GM23338 (cell line): ENCODE data around the gene OXER1. TPM values are rescaled to one million over a fixed set of nuclear protein-coding genes. Genes with fewer than 3 reads are reported as not detected.

Source experiments
- ATAC-seq: fragments of 200-7000 bp; cut with Tn5 transposase; 3 replicates; pipeline ENCODE4 v1.9.1; 2020
- DNase-seq: peaks from one replicate; pipeline ENCODE4 v3.0.0-alpha.2; 2015; ENCODE audit warnings: low spot score
- H2AFZ ChIP-seq: fragments of 200-600 bp; sonication (generic); 2 replicates; pipeline ENCODE4 v1.8.0; 2016; ENCODE audit warnings: antibody characterized with exemption, mild to moderate bottlenecking, moderate library complexity
- H3F3A ChIP-seq: fragments of 200-600 bp; sonication (generic); replicated peaks from 2 replicates; pipeline ENCODE4 v1.8.0; 2017; ENCODE audit warnings: antibody characterized with exemption, mixed run types, low read depth
- H3K27ac ChIP-seq: fragments of 200-600 bp; sonication (generic); 2 replicates; pipeline ENCODE4 v1.6.1; 2016; ENCODE audit warnings: low read depth
- H3K27me3 ChIP-seq: fragments of 200-600 bp; sonication (generic); 2 replicates; pipeline ENCODE4 v1.8.0; 2016; ENCODE audit warnings: mild to moderate bottlenecking, mixed run types, moderate library complexity; ENCODE audit not compliant: insufficient read depth
- H3K36me3 ChIP-seq: fragments of 200-600 bp; sonication (generic); 2 replicates; pipeline ENCODE4 v1.8.0; 2016; ENCODE audit warnings: mild to moderate bottlenecking; ENCODE audit not compliant: insufficient read depth
- H3K4me1 ChIP-seq: fragments of 200-600 bp; sonication (generic); 2 replicates; pipeline ENCODE4 v1.8.0; 2016; ENCODE audit warnings: mild to moderate bottlenecking, moderate library complexity; ENCODE audit not compliant: insufficient read depth
- H3K4me2 ChIP-seq: fragments of 200-600 bp; sonication (generic); 2 replicates; pipeline ENCODE4 v1.7.1; 2017; ENCODE audit warnings: mixed run types
- H3K4me3 ChIP-seq: fragments of 200-600 bp; sonication (generic); 2 replicates; pipeline ENCODE4 v1.6.1; 2016; ENCODE audit warnings: mixed run types
- H3K79me2 ChIP-seq: fragments of 200-600 bp; sonication (generic); replicated peaks from 2 replicates; pipeline ENCODE4 v1.8.0; 2017; ENCODE audit warnings: mild to moderate bottlenecking; ENCODE audit not compliant: insufficient read depth
- H3K9me2 ChIP-seq: fragments of 200-600 bp; sonication (generic); 2 replicates; pipeline ENCODE4 v1.8.0; 2017; ENCODE audit not compliant: insufficient read depth
- H4K20me1 ChIP-seq: fragments of 200-600 bp; sonication (generic); replicated peaks from 2 replicates; pipeline ENCODE4 v1.8.0; 2017; ENCODE audit warnings: mild to moderate bottlenecking; ENCODE audit not compliant: insufficient read depth
- H3K27ac Mint-ChIP-seq: 2 replicates; pipeline ENCODE4 v1.8.0; 2020; ENCODE audit warnings: inconsistent platforms, mild to moderate bottlenecking, moderate library complexity, mixed read lengths
- H3K27me3 Mint-ChIP-seq: 3 replicates; pipeline ENCODE4 v1.8.0; 2022; ENCODE audit warnings: low read depth, mild to moderate bottlenecking, moderate library complexity, mixed read lengths, inconsistent platforms; ENCODE audit not compliant: insufficient read depth, poor library complexity
- H3K36me3 Mint-ChIP-seq: 3 replicates; pipeline ENCODE4 v1.8.0; 2021; ENCODE audit warnings: low read depth, mild to moderate bottlenecking, inconsistent platforms, moderate library complexity, mixed read lengths
- H3K4me1 Mint-ChIP-seq: 3 replicates; pipeline ENCODE4 v1.8.0; 2020; ENCODE audit warnings: mild to moderate bottlenecking, inconsistent platforms, mixed read lengths
- H3K4me3 Mint-ChIP-seq: 3 replicates; pipeline ENCODE4 v1.8.0; 2021; ENCODE audit warnings: moderate library complexity, mild to moderate bottlenecking, inconsistent platforms, mixed read lengths
- H3K9me3 Mint-ChIP-seq: 3 replicates; pipeline ENCODE4 v1.8.0; 2020; ENCODE audit warnings: moderate library complexity, mild to moderate bottlenecking, inconsistent platforms, mixed read lengths
- CREB1 ChIP-seq: fragments of 250-450 bp; sonication (Bioruptor Pico); IDR thresholded peaks from 2 replicates; pipeline ENCODE4 v1.5.0; 2020; ENCODE audit warnings: low read depth, mild to moderate bottlenecking, moderate library complexity
- POLR2AphosphoS5 ChIP-seq: IDR thresholded peaks from 2 replicates; pipeline ENCODE4 v1.6.1; 2016; ENCODE audit warnings: antibody characterized with exemption, low read depth
- polyA plus RNA-seq: library from polyadenylated mRNA; unstranded; fragments of >200 nt; fragmentation: Nextera tagmentation; extraction: Ambion mirVana; gene quantifications from 2 replicates; pipeline ENCODE4 v1.2.1, GENCODE V29; 2016
- total RNA-seq: library from RNA; depleted of rRNA; stranded (reverse); fragments of >200 nt; shearing (Covaris generic); gene quantifications from 2 replicates; pipeline ENCODE4 v1.2.3, GENCODE V29; 2014
- TF ChIP-seq, protein P1 (sequence below): fragments of 250-450 bp; sonication (Bioruptor Pico); IDR thresholded peaks from 2 replicates; pipeline ENCODE4 v1.5.0; 2020; ENCODE audit warnings: mild to moderate bottlenecking, moderate library complexity
- TF ChIP-seq, protein P2 (sequence below): IDR thresholded peaks from 2 replicates; pipeline ENCODE4 v1.6.1; 2016; ENCODE audit warnings: antibody characterized with exemption

OXER1 gene
- total and polyA plus RNA-seq, 2 experiments from 2014 or later: 0.69 to 1.5 TPM

DNA sequence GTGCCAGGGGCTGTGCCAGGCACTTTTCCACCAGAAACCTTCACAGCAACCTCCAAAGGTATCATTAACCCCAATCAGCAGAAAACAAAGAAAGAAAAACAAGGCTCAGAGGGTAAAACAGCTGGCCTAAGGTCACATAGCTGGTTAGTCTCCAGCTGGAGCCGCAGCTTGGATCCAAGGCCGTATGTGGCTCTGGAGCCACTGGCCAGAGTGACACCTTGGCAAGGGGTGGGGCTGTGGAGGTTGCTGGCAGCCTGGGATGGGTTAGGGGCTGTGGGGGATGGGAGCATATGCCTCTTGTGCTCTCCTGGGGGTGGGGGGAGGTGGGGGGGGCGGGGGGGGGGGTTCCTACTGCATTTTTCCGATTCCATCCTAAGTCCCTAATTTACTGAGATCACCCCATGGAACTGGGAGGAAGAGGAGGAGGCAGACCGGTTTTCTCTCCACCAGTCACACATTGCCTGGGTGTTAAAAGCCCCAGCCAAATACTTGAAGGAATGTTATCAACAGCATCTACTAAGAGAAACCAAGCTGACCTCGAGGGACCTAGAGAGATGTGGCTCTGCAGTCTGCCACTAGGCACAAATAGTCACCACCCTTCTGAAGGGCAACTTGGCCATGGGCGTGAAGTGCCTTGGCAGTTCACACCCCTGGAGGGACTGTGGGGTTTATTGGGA is 20.4 kb upstream of the OXER1 start (continued):
- TF ChIP-seq, protein P1, sequence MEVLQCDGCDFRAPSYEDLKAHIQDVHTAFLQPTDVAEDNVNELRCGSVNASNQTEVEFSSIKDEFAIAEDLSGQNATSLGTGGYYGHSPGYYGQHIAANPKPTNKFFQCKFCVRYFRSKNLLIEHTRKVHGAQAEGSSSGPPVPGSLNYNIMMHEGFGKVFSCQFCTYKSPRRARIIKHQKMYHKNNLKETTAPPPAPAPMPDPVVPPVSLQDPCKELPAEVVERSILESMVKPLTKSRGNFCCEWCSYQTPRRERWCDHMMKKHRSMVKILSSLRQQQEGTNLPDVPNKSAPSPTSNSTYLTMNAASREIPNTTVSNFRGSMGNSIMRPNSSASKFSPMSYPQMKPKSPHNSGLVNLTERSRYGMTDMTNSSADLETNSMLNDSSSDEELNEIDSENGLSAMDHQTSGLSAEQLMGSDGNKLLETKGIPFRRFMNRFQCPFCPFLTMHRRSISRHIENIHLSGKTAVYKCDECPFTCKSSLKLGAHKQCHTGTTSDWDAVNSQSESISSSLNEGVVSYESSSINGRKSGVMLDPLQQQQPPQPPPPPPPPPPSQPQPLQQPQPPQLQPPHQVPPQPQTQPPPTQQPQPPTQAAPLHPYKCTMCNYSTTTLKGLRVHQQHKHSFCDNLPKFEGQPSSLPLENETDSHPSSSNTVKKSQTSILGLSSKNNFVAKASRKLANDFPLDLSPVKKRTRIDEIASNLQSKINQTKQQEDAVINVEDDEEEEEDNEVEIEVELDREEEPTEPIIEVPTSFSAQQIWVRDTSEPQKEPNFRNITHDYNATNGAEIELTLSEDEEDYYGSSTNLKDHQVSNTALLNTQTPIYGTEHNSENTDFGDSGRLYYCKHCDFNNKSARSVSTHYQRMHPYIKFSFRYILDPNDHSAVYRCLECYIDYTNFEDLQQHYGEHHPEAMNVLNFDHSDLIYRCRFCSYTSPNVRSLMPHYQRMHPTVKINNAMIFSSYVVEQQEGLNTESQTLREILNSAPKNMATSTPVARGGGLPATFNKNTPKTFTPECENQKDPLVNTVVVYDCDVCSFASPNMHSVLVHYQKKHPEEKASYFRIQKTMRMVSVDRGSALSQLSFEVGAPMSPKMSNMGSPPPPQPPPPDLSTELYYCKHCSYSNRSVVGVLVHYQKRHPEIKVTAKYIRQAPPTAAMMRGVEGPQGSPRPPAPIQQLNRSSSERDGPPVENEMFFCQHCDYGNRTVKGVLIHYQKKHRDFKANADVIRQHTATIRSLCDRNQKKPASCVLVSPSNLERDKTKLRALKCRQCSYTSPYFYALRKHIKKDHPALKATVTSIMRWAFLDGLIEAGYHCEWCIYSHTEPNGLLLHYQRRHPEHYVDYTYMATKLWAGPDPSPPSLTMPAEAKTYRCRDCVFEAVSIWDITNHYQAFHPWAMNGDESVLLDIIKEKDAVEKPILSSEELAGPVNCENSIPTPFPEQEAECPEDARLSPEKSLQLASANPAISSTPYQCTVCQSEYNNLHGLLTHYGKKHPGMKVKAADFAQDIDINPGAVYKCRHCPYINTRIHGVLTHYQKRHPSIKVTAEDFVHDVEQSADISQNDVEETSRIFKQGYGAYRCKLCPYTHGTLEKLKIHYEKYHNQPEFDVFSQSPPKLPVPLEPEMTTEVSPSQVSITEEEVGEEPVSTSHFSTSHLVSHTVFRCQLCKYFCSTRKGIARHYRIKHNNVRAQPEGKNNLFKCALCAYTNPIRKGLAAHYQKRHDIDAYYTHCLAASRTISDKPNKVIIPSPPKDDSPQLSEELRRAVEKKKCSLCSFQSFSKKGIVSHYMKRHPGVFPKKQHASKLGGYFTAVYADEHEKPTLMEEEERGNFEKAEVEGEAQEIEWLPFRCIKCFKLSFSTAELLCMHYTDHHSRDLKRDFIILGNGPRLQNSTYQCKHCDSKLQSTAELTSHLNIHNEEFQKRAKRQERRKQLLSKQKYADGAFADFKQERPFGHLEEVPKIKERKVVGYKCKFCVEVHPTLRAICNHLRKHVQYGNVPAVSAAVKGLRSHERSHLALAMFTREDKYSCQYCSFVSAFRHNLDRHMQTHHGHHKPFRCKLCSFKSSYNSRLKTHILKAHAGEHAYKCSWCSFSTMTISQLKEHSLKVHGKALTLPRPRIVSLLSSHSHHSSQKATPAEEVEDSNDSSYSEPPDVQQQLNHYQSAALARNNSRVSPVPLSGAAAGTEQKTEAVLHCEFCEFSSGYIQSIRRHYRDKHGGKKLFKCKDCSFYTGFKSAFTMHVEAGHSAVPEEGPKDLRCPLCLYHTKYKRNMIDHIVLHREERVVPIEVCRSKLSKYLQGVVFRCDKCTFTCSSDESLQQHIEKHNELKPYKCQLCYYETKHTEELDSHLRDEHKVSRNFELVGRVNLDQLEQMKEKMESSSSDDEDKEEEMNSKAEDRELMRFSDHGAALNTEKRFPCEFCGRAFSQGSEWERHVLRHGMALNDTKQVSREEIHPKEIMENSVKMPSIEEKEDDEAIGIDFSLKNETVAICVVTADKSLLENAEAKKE (CRISPR knock-in tag): no peak
- TF ChIP-seq POLR2AphosphoS5 (no peak), CREB1 (CRISPR knock-in tag) (no peak)

DNA sequence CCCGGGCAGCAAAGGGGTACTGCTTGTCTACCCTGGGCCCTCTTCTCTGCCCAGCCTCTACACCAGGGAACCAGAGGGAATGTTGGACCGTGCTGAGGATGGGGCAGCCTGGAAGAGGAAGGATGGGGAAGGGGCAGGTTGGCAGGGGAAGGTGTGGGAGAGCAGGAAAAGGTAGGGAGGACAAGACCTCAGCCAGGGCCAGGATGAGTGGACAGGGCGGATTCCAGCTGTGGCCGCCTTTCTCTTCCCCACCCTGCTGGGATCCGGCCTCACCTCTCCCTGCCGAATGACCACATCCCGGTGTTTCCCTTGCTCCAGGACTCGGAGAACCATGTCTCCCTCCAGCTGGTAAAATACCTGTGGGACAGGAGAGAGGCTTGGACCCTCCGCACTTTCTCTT is 19.6 kb upstream of the OXER1 start:
- H3K4me3 Mint-ChIP-seq: no peak overlapping the region
- Histone ChIP-seq H3K27ac (no peak overlapping the region), H3K79me2 (no peaks in the 10 kb centered on the region), H4K20me1 (no peaks in the 10 kb centered on the region), H3K4me1 (no peaks in the 10 kb centered on the region), H3K36me3 (peaks cover 20% of the 10 kb centered on the region), H3K4me2 (no peak overlapping the region), H3F3A (no peaks in the 10 kb centered on the region), H3K9me2 (no peaks in the 10 kb centered on the region), H3K27me3 (no peaks in the 10 kb centered on the region), H3K4me3 (no peak overlapping the region), H2AFZ (no peak overlapping the region)
- no peak for ATAC-seq
- DNase-seq: no peak
- peaks cover 4% of the 10 kb centered on the region for H3K27me3 Mint-ChIP-seq
- TF ChIP-seq CREB1 (CRISPR knock-in tag): no peak
- TF ChIP-seq, protein P2, sequence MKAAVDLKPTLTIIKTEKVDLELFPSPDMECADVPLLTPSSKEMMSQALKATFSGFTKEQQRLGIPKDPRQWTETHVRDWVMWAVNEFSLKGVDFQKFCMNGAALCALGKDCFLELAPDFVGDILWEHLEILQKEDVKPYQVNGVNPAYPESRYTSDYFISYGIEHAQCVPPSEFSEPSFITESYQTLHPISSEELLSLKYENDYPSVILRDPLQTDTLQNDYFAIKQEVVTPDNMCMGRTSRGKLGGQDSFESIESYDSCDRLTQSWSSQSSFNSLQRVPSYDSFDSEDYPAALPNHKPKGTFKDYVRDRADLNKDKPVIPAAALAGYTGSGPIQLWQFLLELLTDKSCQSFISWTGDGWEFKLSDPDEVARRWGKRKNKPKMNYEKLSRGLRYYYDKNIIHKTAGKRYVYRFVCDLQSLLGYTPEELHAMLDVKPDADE: no peak
- H3K9me3 Mint-ChIP-seq: peaks cover 38% of the 10 kb centered on the region
- H3K36me3 Mint-ChIP-seq: peaks cover 40% of the 10 kb centered on the region
- H3K4me1 Mint-ChIP-seq: peaks cover 5% of the 10 kb centered on the region; the same call in 1 of the 3 replicates
- H3K27ac Mint-ChIP-seq: no peak overlapping the region
